Loucy (cell line): ENCODE measurements around the gene NTNG1.

Experiments
- H2AFZ ChIP-seq: fragments of 200-600 bp; sonication (generic); 2 replicates; pipeline ENCODE4 v1.6.0; 2016; ENCODE audit warnings: antibody characterized with exemption, mild to moderate bottlenecking, low read length, moderate library complexity
- H3F3A ChIP-seq: fragments of 200-600 bp; 2 replicates; pipeline ENCODE4 v1.6.0; 2016; ENCODE audit warnings: antibody characterized with exemption, low read depth, mild to moderate bottlenecking
- H3K27me3 ChIP-seq: fragments of 200-600 bp; sonication (generic); 2 replicates; pipeline ENCODE4 v1.6.1; 2014; ENCODE audit warnings: low read length, mild to moderate bottlenecking; ENCODE audit not compliant: insufficient read depth, poor library complexity, severe bottlenecking
- H3K36me3 ChIP-seq: fragments of 200-600 bp; sonication (generic); 2 replicates; pipeline ENCODE4 v1.6.1; 2016; ENCODE audit warnings: low read length; ENCODE audit not compliant: insufficient read depth
- H3K4me1 ChIP-seq: fragments of 200-600 bp; sonication (generic); 2 replicates; pipeline ENCODE4 v1.5.1; 2014; ENCODE audit warnings: low read length, mild to moderate bottlenecking; ENCODE audit not compliant: insufficient read depth, poor library complexity, severe bottlenecking
- H3K4me2 ChIP-seq: fragments of 200-600 bp; sonication (generic); 2 replicates; pipeline ENCODE4 v1.6.0; 2014; ENCODE audit warnings: antibody characterized with exemption, low read length, low read depth, mild to moderate bottlenecking; ENCODE audit not compliant: poor library complexity, severe bottlenecking
- H3K4me3 ChIP-seq: fragments of 200-600 bp; sonication (generic); 2 replicates; pipeline ENCODE4 v1.5.1; 2014; ENCODE audit warnings: low read length, mild to moderate bottlenecking, mixed read lengths; ENCODE audit not compliant: poor library complexity, severe bottlenecking
- H3K79me2 ChIP-seq: fragments of 200-600 bp; sonication (generic); 2 replicates; pipeline ENCODE4 v1.6.1; 2014; ENCODE audit warnings: low read length; ENCODE audit not compliant: insufficient read depth
- H3K9ac ChIP-seq: fragments of 200-600 bp; sonication (generic); 2 replicates; pipeline ENCODE4 v1.6.0; 2014; ENCODE audit warnings: mild to moderate bottlenecking, low read depth, low read length, moderate library complexity; ENCODE audit not compliant: poor library complexity, severe bottlenecking
- H3K9me2 ChIP-seq: fragments of 200-600 bp; sonication (generic); replicated peaks from 2 replicates; pipeline ENCODE4 v1.6.1; 2016; ENCODE audit warnings: low read depth, low read length, mixed read lengths
- H3K9me3 ChIP-seq: fragments of 200-600 bp; sonication (generic); 2 replicates; pipeline ENCODE4 v1.6.1; 2014; ENCODE audit warnings: mild to moderate bottlenecking, antibody characterized with exemption, low read length, low read depth; ENCODE audit not compliant: insufficient read depth
- H4K20me1 ChIP-seq: fragments of 200-600 bp; sonication (generic); 2 replicates; pipeline ENCODE4 v1.6.0; 2014; ENCODE audit warnings: antibody characterized with exemption, low read length, mild to moderate bottlenecking; ENCODE audit not compliant: insufficient read depth, poor library complexity, severe bottlenecking
- CTCF ChIP-seq: fragments of 200-600 bp; sonication (generic); conservative IDR thresholded peaks from 2 replicates; pipeline ENCODE4 v1.5.1; 2014; ENCODE audit warnings: mild to moderate bottlenecking, antibody characterized with exemption, low read length
- EZH2phosphoT487 ChIP-seq: fragments of 200-600 bp; IDR thresholded peaks from 2 replicates; pipeline ENCODE4 v1.6.1; 2018; ENCODE audit warnings: antibody characterized with exemption, mild to moderate bottlenecking, moderate library complexity, borderline replicate concordance

Gene NTNG1

DNA sequence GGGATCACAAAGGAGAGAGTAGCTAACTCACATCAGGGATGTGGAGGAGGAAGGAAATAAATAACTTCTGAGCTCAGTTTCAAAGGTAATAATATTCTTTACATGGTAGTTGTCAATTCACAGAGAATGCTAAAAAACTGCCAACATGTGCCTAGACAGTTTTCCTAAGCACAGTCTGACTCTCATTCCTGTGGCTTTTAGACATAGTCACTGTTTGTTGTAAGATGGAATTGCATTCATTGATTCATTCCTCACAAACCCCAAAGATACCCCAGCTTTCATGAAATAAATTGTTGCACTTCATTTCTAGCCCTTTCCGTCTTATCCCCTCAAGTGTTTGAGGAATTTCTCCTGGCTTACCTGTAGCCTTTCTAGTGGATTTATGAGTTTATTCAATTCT, 263.9 kb downstream of the NTNG1 start:
- Histone ChIP-seq H3K4me2 (no peak overlapping the region), H2AFZ (no peak overlapping the region)

GRCh38 chr1:107405236-107405635, 264.4 kb downstream of the NTNG1 start:
- H3K27me3 ChIP-seq, result no peaks in the 10 kb centered on the region
- no peak overlapping the region for H3K4me2 ChIP-seq
- H4K20me1 ChIP-seq, result no peaks in the 10 kb centered on the region
- no peaks in the 10 kb centered on the region for H3K9me2 ChIP-seq
- H2AFZ ChIP-seq, result no peak overlapping the region
- H3K79me2 ChIP-seq, result no peaks in the 10 kb centered on the region
- H3K9ac ChIP-seq, result no peak overlapping the region
- H3K36me3 ChIP-seq, result no peaks in the 10 kb centered on the region
- no peaks in the 10 kb centered on the region for H3K4me1 ChIP-seq
- TF ChIP-seq CTCF (no peak), EZH2phosphoT487 (no peak)
- H3F3A ChIP-seq, result no peaks in the 10 kb centered on the region
- no peaks in the 10 kb centered on the region for H3K9me3 ChIP-seq
- H3K4me3 ChIP-seq, result no peak overlapping the region

More for the DNA sequence above, 263.9 kb downstream of the NTNG1 start:
- H4K20me1 ChIP-seq, result no peaks in the 10 kb centered on the region
- TF ChIP-seq CTCF (no peak), EZH2phosphoT487 (no peak)
- no peaks in the 10 kb centered on the region for H3K79me2 ChIP-seq
- H3K9me3 ChIP-seq, result no peaks in the 10 kb centered on the region
- H3K9ac ChIP-seq, result no peak overlapping the region
- no peaks in the 10 kb centered on the region for H3K27me3 ChIP-seq
- H3K4me1 ChIP-seq, result no peaks in the 10 kb centered on the region
- no peaks in the 10 kb centered on the region for H3K36me3 ChIP-seq
- H3F3A ChIP-seq, result no peaks in the 10 kb centered on the region
- H3K4me3 ChIP-seq, result no peak overlapping the region
- H3K9me2 ChIP-seq, result no peaks in the 10 kb centered on the region

GRCh38 chr1:107407011-107407410, 266.2 kb downstream of the NTNG1 start:
- Histone ChIP-seq H3K9me3 (no peaks in the 10 kb centered on the region), H3K4me2 (no peak overlapping the region), H3K9me2 (no peaks in the 10 kb centered on the region), H2AFZ (no peak overlapping the region), H4K20me1 (no peaks in the 10 kb centered on the region), H3K27me3 (no peaks in the 10 kb centered on the region), H3K4me3 (no peak overlapping the region), H3K4me1 (no peaks in the 10 kb centered on the region), H3K36me3 (no peaks in the 10 kb centered on the region), H3K79me2 (no peaks in the 10 kb centered on the region), H3K9ac (no peak overlapping the region), H3F3A (no peaks in the 10 kb centered on the region)
- TF ChIP-seq EZH2phosphoT487 (no peak), CTCF (no peak)
